B cell (primary cell): ENCODE data around the gene BTG2.

Experiments used
- CTCF ChIP-seq: fragments of 200-600 bp; IDR thresholded peaks from one replicate; pipeline ENCODE4 v1.8.0; 2022; ENCODE audit warnings: antibody characterized with exemption, mild to moderate bottlenecking
- EZH2 ChIP-seq: IDR thresholded peaks from 2 replicates; pipeline ENCODE4 v1.6.1; 2012; ENCODE audit warnings: borderline replicate concordance, low read depth, mild to moderate bottlenecking, moderate library complexity, low read length; ENCODE audit not compliant: insufficient read depth, poor library complexity, severe bottlenecking

- TF ChIP-seq CTCF (no peak), EZH2 (no peak)
Observed at GRCh38 chr1:203283597-203283996, 21.7 kb upstream of the BTG2 start.
